HG02885 (cell line): ENCODE results near the gene ANKS1B.

Experiments
- ATAC-seq: cut with Tn5 transposase; IDR thresholded peaks from one replicate; pipeline ENCODE4 v1.9.1; 2021; ENCODE audit warnings: mild to moderate bottlenecking; ENCODE audit not compliant: unreplicated experiment, poor library complexity

Gene ANKS1B

GRCh38 chr12:99413751-99414150 lies 571.0 kb downstream of the ANKS1B start:
- no peak for ATAC-seq

DNA sequence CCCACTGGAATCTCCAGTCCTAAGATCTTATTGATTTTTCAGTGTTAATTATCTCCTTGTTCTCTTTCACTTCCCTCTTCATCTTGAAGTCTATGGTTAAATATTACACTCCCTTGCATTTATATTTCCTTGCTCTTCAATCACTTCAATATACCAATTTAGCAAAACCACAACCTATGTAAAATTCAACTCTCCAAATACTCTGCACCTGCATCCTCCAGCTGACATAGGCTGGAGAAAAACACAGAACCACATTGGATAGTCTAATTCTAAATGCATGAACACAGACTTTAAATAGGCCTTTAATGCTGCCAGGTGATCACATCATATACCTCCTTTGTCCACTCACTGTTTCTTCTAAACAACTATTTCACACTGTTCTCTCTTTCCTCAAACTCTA lies 591.0 kb downstream of the ANKS1B start:
- no peak for ATAC-seq

GRCh38 chr12:99392091-99392850 lies 592.5 kb downstream of the ANKS1B start:
- no peak for ATAC-seq

GRCh38 chr12:99390707-99391106 lies 594.0 kb downstream of the ANKS1B start:
- ATAC-seq = peak; percentile 40

- ATAC-seq = no peak
These were observed 595.0 kb downstream of the ANKS1B start for GRCh38 chr12:99389751-99390150.

- ATAC-seq = no peak
These were observed 596.0 kb downstream of the ANKS1B start for GRCh38 chr12:99388671-99389195.

DNA sequence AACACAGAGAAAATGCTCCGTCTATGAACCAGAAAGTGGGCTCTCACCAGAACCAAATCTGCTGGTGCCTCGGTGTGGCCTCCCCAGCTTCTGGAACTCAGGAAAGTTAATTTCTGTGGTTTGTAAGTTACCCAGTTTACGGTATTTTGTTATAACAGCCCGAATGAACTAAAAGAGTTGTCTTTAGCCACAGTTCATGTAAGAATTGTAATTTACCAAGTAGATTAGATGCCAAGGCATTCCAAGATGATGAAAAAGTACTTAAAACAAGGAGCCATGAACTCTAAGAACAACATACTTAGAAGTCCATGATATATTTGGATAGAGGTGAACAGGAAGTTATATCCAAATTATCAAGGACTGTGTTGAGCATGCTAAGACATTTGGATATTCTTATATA lies 597.1 kb downstream of the ANKS1B start:
- ATAC-seq = no peak

DNA sequence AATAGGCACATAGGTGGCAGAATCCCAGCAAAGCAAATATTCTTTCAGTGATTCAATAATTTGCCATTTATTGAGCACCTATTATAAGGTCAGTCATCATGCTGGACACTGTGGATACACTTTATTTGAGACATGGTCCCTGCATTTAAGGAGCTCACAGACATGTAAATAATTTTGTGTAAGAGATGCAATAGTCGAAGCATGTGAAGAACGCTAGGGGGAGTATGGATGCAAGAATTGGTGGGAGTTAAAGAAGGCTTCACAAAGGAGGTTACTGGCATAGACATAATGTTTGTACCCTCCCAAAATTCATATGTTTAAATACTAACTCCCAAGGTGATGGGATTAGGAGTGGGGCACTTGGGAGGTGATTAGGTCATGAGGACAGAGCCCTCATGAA lies 597.8 kb downstream of the ANKS1B start:
- ATAC-seq = peak; percentile 52

DNA sequence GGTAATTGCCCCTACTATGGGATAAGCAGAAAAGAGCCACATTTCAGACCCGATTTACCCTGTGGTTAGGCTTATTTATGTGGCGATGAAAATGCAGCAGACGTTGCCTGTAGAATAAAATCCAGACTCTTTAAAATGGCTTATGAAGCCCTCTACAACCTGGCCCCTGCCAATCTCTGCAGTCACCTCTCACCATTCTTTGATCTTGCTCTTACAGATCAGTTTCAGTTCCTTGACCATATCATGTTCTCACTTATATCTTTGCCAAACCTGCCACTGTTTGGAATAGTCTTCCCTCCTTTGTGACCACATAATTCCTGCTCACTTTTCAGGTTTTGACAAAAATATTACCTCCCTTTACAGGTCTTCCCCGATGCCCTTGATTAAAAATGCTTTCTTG lies 601.5 kb downstream of the ANKS1B start:
- no peak for ATAC-seq

DNA sequence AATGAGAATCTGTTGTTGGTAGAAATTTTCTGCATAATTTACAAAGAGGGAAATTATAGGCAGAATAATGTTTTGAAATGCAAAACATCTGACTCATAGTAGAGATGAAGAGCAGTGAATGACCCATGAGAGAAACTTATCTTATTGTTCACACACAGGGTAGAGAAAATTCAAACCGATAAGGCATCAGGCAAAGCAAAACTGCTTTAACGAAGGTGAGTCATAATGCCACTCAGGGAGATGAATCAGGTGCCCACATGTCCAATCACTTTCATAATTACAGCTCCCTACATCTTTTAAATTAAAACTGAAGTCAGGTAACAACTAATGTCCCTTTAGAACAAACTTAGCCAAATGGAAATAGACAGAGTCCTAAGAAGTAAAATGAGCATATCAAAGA lies 602.7 kb downstream of the ANKS1B start:
- peak; percentile 72 for ATAC-seq

DNA sequence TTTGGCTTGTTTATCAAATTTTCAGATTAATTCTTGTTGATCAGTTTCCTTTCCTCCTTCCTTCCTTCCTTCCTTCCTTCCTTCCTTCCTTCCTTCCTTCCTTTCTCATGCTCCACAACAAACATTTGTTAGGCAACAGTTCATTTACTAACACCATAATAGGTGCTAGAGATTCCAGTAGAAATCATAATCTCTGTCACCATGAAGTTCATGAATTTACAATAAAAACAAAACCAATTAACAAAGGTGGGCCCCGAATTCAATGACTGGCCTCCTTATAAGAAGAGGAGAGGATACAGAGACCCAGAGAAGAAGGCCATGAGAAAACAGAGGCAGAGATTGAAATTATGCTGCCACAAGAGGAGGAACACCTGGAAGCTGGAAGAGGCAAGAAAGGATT lies 604.0 kb downstream of the ANKS1B start:
- no peak for ATAC-seq

- ATAC-seq = no peak
These were observed 610.7 kb downstream of the ANKS1B start for GRCh38 chr12:99374023-99374422.

- ATAC-seq = no peak
These were observed 612.3 kb downstream of the ANKS1B start for GRCh38 chr12:99372257-99372920.

- no peak for ATAC-seq
These were observed 614.2 kb downstream of the ANKS1B start for GRCh38 chr12:99370421-99371138.

DNA sequence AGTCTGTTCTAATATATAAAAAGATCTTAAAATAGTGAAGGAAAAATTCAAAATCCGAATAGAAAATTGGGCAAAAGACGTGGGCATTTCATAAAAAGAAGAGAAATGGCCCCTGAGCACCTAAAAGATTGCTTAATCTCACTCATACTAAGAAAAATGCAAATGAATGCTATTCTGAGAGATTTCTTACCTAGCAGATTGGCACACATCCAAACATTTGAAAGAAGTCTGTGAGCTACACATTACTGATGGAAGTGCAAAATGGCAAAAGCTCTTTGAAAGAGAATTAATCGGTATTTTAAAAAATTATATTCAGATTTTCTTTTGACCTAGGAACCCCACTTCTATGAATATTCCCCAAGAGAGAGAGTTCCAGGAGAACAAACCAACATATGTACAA lies 617.6 kb downstream of the ANKS1B start:
- ATAC-seq = no peak

DNA sequence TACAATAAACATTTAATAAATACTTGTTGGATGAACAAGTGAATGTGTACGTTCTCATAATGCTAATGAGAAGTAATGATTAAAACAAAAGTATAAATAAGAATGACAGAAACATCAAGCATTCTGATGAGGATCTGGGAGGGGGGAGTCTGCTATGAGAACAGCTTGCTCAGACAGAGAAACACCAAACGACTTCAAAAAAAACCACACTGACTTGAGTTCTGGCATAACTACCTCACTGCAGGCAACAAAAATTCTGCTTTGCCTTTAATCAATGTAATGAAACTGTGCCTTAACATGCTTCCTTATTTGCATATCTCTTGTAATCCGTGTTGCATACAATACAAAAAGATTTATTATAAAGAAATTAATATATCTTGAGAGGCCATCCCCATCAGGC lies 632.5 kb downstream of the ANKS1B start:
- no peak for ATAC-seq

- ATAC-seq = no peak
These were observed 640.8 kb downstream of the ANKS1B start for GRCh38 chr12:99343960-99344359.

GRCh38 chr12:99339663-99340062 lies 645.1 kb downstream of the ANKS1B start:
- ATAC-seq = no peak

DNA sequence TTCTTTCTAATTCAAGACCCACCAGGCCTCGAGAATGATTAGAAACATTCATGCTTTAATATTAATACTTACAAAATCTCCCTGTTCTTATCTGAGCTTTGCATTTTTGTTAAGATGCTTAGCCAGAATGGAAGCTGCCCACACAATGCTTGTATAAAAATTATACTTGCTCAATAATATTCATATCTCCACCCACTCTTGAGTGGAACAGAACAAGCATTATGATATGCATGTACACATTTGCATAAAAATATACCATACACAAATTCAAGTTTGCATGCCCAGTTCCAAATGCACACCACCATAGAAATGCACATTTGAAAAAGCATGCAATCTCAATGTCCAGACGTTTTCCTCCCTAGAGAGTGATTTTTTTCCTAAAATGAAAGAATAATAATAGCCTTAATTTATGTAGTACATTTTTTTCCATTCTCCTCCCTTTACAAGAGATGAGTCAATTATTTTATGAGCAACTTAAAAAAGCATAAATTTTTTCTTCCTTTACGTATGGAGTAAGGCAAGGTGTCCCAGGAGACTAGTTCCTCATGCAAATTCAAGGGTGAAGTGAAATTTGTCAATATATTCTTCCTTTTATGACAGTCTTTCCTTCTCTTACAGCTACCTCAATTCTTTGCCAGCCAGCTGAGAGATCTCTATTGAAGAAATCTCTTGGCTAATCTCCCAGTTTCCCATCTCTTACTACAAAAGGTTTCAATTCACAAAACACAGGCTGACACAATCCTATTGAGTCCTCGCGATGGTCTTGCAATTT lies 650.3 kb downstream of the ANKS1B start:
- ATAC-seq = no peak

- peak; percentile 57 for ATAC-seq
These were observed 651.7 kb downstream of the ANKS1B start for GRCh38 chr12:99332936-99333591.
